ENCODE measurements around the gene BTG1. TPM values are rescaled to one million over a fixed set of nuclear protein-coding genes. Genes with fewer than 3 reads are reported as not detected.
"Not testable (repeated sequence)": the region's sequence is repeated elsewhere in the genome, so short reads cannot be mapped to it uniquely, and the experiment has no call there.

The BTG1 gene
- total RNA-seq, 1 donor from 2014 or later: 55.0 TPM

DNA sequence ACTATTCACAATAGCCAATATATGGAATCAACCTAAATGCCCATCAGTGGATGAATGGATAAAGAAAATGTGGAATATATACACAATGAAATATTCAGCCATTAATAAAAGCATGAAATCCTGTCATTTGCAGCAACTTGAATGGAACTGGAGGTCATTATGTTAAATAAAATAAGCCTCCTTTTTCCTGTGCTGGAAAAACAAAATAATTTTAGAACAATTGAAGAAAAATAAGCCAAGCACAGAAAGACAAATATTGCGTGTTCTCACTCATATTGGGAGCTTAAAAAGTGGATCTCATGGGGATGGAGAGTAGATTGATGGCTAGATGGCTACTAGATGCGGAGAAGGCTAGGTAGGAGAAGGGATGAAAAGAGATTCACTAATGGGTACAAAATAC lies 6.3 kb upstream of the BTG1 start:
- DNase-seq (ENCODE audit: low spot score) (no peak), ATAC-seq (no peak)

DNA sequence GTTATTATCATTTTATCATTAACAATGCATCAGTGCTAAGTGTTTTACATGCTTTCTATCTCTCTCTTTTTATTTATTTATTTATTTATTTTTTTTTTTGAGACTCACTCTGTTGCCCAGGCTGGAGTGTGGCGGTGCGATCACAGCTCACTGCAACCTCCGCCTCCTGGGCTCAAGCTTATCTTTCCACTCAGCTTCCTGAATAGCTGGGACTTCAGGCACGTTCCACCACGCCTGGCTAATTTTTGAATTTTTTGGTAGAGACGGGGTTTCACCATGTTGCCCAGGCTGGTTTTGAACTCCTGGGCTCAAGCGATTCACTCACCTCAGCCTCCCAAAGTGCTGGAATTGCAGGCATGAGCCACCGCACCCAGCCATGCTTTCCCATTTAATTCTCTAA lies 3.9 kb upstream of the BTG1 start:
- DNase-seq (ENCODE audit: low spot score) (no peak), ATAC-seq (no peak)

DNA sequence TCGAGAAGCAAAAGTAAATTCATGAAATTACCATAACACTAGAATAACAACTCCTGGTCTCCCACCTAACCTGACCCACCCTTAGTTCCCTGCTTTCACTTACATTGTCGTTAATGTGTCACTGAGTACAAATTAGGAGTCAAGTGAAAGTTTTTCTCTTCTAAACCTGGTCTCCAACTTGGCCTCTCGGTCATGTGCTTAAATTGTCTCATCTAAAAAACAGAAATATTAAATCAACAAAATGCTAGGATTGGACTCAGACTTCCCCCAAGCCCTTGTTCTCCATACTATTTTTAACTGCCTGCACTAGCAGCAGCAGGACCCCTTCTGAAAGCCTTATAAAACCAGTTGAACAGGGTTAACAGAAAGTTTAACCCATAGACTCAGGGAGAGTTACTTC lies 1.8 kb upstream of the BTG1 start:
- DNase-seq (ENCODE audit: low spot score): no peak
- no peak for ATAC-seq

DNA sequence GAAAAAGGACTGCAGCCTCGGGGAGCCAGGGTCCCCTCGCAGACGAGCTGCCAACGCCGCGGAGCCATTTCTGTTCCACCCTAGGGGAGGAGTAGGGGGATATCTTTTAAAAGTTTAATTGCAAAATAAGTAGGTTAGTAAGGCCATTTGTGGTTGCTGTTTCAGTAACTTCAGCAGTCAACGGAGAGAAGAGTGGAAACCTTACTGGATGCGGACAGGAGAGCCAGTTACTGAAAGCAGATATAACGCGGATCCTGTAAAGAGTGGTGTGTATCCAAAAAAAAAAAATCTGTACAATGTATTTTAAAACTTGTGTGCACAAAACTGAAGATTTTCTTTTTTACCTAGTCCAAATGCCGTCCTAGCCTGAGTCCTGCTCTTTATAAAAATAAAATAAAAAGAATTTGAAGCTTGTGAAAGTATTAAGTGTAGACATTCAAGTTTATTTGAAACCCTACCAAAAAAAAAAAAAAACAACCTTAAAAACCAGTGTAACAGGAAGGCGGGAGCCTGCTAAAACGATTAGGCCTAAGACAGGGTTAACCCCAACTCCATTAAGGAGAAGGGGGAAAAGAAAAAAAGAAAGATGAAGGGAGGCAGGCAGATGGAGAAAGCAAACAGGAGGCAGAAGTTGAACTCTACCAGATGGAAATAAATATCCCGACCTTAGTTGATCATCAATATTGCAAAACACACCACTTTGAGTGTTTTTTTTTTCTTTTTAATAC lies 1.0 kb upstream of the BTG1 start:
- ATAC-seq (peak; percentile 0), DNase-seq (ENCODE audit: low spot score) (no peak)

DNA sequence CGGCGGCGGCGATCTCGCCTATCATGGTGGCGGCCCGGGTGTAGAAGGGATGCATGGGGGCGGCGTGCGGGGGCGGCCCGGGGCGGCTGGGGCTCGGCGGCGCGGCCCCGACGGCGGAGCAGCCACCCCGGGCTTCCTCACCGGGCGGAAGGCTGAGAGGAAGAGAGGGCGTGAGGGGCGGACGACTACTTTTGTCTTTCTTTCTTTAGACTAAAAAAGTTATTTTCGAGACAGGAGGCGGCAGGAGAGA lies 240 bp downstream of the BTG1 start:
- ATAC-seq: peak; percentile 12

DNA sequence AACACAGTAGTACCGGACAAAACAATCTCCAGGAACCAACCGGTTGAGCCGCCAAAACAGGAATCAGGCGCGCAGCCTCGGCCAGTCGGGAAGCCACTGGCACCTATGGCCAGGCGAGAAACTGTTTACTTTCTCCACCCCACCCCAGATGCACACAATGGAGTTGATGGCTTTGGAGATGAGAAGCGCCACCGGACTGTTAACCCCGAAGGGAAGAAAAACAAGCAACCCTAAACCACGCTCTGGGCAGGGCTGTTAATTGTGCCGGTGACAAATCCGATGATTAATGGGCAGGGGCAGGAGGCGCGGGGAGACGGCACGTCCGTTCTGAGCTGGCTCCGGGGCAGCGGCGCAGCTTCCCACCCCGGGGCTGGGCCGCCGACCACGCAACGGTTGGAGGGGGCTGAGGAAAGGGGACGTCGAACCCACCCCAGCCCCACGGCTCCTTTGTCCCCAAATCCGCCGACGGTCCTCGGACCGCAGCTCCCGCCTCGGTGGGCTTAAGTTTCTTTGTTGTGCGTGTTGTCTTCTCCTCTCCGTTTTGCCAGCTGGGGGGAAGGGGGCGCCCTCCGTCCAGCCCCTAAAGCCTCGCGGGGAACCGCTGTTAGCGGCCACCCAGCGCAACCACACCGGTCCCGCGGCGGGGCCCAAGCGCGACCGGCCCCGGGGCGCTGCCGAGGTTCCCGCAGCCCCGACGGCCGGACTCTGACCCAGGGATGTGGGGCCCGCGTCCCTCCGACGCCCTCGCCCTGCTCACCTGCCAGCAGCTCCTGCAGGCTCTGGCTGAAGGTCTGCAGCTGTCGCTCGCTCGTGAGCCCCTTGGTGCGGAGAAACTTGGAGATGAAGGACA lies 790 bp downstream of the BTG1 start:
- ATAC-seq (peak; percentile 21), DNase-seq (ENCODE audit: low spot score) (peak; percentile 67)

More for the DNA sequence above, 240 bp downstream of the BTG1 start:
- DNase-seq (ENCODE audit: low spot score): no peak

DNA sequence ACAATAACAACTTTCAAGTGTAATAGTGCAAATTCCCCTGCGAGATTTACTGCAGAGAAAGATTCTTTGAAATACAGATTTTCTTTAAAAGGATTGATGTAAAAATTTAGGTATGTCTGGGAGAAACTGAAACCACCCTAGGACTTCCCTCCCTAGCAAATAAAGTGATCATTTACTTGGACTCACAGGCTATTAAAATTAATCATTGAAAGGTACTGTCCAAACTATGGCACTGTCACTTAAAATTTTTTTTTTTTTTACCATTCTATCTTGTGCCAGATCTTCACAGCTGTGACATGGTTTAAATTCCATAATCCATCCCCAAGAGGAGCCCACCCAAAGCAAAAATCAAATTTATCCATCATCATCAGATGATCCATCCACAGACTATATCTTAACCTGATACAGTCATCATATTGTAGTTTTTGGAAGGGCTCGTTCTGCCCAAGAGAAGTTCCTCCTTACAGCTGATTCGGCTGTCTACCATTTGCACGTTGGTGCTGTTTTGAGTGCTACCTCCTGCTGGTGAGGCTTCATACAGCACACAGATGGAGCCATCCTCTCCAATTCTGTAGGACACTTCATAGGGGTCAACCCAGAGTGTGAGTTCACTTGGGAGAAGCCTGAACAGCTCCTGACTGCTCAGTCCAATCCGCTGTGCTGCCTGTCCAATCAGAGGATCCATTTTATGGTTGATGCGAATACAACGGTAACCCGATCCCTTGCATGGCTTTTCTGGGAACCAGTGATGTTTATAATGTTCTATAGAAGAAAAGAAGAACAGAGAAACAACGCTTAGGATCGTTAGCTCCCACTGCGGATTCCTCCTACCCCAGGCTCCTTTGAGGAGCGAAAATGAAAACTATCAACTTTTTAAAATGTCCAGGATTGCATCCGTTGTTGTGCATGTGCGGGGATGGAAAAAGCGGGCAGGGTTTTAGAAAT lies 1.7 kb downstream of the BTG1 start:
- ATAC-seq (peak; percentile 60), DNase-seq (ENCODE audit: low spot score) (peak; percentile 80)

DNA sequence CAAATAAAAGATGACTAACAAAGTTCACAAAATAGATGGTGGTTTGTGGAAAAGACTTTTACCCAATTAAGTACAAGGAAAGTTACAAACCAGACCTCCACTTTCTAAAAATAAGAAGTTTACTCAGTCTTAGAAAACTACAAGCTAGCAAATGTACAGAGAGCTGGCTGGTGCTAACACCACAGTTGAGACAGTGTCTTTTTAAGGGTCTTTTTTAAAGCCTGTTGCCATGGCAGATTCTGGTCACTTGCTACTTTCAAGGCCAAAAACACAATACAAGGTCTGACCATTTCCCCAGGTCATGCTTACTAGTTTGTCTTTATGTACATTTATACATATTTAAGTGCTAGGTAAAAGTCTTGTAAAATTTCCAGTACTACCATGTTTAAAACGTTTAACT lies 2.4 kb downstream of the BTG1 start:
- ATAC-seq (no peak), DNase-seq (ENCODE audit: low spot score) (no peak)

GRCh38 chr12:92142251-92142926 lies 3.3 kb downstream of the BTG1 start:
- DNase-seq (ENCODE audit: low spot score): no peak

GRCh38 chr12:92141591-92142121 lies 4.0 kb downstream of the BTG1 start:
- no peak for ATAC-seq
- DNase-seq (ENCODE audit: low spot score): no peak

More at GRCh38 chr12:92142251-92142926, 3.3 kb downstream of the BTG1 start:
- no peak for ATAC-seq

DNA sequence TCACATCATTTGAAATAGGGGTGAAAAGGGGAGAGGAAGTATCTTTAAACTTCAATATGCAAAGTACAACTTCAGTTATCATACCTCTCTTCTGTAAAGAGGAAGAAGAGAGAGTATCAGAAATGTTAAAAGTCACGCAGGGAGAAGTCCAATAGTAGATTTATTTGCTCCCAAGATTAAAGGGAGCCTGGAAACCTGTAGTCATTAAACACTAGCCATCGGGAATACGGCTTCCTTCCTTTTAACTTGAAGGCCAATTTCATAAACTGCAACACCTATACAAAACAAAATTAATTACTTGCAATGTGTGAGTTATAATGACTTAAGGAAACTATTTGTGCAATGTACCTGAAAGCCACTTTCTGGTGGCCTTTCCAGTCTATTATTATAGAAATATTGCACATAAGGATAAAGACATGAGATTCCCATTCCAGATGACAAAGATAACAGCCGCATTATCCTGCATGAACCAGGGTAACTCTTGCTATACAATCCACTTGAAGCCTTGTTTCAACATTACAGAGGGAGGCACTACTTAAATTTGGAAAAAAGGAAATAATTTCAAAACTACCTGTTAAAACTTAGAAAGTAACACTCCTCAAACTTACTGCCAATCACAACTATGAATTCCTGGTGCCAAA lies 4.6 kb downstream of the BTG1 start:
- ATAC-seq (no peak), DNase-seq (ENCODE audit: low spot score) (no peak)

- ATAC-seq (no peak), DNase-seq (ENCODE audit: low spot score) (no peak)
Observed at GRCh38 chr12:92140156-92140555, 5.5 kb downstream of the BTG1 start.

GRCh38 chr12:92139634-92140150 lies 6.0 kb downstream of the BTG1 start:
- ATAC-seq (no peak), DNase-seq (ENCODE audit: low spot score) (no peak)

- DNase-seq (ENCODE audit: low spot score): no peak
- no peak for ATAC-seq
Observed at GRCh38 chr12:92138626-92139025, 7.0 kb downstream of the BTG1 start.

GRCh38 chr12:92138144-92138543 lies 7.5 kb downstream of the BTG1 start:
- no peak for DNase-seq (ENCODE audit: low spot score)
- ATAC-seq: no peak

DNA sequence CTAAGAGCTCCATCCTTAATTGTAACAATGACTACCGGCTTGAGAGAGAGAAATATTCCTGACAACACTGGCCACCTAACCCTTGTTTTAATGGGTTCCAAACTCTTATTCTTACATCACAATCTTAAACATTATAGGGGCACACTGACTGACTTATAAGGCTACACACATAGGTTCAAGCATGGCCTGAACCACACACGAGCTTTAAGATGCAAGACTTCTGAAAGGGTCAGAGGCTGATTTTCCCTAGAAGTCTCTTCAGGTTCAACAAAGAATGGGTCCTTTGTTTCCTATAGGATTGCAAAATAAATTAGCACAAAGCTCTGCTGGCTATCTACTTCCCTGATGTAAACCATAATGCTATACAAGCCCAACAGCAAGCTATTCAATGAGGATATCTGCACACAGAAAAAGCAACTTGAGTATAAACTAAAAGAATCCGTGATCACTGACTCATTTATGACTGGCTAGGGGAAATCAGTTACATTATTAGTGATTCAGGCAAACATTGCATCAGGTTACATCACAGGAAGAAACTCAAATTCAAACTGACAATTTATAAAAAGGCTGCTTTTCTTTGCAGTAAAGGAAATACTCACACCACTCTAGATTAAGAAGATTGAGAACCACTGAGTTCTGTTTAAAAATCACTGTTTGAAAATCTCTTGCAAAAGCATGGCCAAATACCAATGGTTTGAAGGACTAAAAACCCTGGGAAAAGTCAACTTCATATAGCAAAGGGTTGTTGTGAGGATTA lies 8.5 kb downstream of the BTG1 start:
- ATAC-seq: no peak
- DNase-seq (ENCODE audit: low spot score): no peak

GRCh38 chr12:92136026-92136730 lies 9.5 kb downstream of the BTG1 start:
- peak; percentile 52 for ATAC-seq
- DNase-seq (ENCODE audit: low spot score): no peak

DNA sequence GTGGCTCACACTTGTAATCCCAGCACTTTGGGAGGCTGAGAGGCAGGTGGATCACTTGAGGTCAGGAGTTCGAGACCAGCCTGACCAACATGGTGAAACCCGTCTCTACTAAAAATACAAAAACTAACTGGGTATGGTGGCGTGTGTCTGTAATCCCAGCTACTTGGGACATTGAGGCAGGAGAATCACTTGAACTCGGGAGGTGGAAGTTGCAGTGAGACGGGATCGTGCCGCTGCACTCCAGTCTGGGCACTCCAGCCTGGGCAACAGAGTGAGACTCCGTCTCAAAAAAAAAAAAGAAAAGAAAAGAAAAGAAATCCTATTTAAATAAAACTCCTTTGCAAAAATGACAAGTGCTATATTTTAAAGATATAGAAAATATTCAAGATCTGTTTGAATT lies 10.1 kb downstream of the BTG1 start:
- not testable (repeated sequence) for DNase-seq (ENCODE audit: low spot score); ATAC-seq
